Globus pallidus (tissue), 1 donor: ENCODE measurements around the gene ADGRG2.
A peak's percentile ranks its signal among the peaks of the same experiment; 100 is the strongest.
"Not testable (repeated sequence)": the region's sequence is repeated elsewhere in the genome, so short reads cannot be mapped to it uniquely, and the experiment has no call there.

Source experiments
- DNase-seq: peaks from one replicate; pipeline ENCODE4 v3.0.0-alpha.2; 2015; ENCODE audit warnings: low spot score

The ADGRG2 gene

DNA sequence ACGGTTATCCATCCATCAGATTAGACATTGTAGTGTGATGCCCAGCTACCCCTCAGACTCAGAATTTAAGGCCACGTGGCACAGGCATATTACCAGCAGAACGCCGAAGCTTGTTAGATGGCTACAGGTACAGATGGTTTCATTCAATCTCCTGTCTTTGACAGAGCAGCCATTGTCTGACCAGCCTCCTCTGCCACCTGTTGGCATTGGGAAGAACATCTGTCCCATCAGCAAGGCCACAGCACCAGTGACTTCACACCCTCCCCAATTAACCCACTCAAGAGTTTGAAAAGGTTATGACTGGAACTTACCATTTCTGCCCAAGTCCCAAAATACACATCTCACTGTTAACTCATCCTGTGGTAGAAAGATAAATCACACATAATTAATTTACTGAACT is 116.4 kb downstream of the ADGRG2 start:
- no peak for DNase-seq

DNA sequence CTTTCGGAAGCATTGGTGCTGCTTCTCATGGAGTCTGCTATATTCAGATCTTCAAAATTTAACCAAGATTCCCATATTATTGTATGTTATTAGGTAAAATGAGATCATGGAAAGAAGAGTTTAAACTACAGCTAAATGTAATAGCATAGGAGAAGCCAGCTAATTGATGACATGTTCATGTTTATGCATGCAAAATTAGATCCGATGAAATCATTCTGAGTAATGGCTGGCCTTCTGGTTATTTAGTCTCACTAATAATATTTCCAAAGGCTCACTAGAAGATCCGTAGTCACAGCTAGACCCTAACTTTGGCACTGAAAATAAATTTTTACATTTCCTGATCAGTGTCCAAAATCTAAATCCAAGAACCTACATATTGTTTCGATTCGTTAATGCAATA is 118.5 kb downstream of the ADGRG2 start:
- DNase-seq: no peak

DNA sequence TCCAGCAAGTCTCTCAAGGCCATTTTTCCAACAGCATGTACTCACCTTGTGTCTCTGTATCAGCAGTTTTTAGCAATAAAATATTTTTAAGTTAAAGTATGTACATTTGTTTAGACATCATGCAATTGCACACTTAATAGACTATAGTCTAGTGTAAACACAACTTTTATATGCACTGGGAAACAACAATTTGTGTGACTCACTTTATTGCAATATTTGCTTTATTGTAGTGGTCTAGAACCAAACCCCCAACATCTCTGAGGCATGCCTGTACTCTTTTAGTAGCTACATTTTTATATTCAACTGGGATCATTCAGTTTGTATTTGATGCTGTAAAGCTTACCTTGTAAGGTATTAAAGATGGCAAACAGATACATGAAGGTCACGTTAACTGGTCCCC is 123.6 kb downstream of the ADGRG2 start:
- no peak for DNase-seq

DNA sequence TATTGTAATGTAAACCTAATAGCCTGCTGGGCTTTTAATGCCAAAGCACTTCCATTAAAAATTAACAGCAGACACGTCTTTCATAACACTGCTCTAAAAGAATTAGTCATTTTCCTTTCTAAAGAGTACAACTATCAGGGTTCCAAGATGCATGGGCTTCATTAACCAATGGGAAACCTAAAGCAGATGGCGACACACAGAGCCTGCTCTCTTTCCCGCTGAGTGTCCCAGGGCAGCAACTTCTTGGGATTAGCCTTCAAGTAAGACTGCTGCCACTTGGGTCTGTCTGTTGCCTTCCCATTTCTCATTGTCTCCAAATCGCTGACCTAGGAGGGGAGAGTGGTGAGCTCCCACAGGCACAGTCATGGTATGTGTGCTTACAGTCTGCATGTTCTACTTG is 124.4 kb downstream of the ADGRG2 start:
- no peak for DNase-seq

DNA sequence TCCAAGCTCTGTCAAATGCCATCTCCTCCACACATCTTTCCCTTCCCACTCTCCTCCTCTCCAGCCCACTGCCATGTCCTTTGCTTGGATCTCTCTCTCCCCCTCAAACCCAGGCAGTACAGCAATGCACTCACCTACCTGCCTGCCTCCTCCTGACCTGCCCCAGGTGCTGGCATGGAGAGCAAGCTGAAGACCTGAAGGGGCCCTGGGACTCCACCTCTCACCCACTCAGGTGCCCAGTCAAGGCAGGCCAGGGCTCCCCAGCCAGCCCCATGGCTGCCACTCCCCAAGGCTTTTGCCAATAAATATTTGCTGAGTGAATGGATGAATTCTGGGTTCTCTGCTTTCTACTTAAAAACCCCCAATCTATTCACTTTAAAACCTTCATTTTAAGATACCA is 125.7 kb downstream of the ADGRG2 start:
- no peak for DNase-seq

DNA sequence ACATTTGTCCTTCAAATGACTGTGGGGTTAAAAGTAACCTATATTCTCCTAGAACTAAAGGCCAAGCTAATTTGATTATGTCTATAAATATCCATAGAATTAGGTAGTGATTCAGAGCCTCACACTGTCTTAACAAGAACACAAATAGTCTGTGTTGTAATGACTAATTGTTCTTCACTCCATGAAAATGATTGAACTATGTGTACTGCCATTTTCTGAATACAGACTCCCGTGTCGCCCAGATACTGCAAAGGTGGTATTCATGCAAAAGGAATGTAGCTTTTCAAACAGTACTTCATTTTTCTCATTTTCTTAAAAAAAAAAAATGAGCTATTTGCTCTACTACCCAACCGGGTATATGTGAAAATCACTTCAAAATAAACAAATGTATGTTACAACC is 127.0 kb downstream of the ADGRG2 start:
- no peak for DNase-seq

GRCh38 chrX:18994713-18995112 is 127.6 kb downstream of the ADGRG2 start:
- DNase-seq: no peak

- no peak for DNase-seq
Observed at GRCh38 chrX:18992829-18993228, 129.4 kb downstream of the ADGRG2 start.

DNA sequence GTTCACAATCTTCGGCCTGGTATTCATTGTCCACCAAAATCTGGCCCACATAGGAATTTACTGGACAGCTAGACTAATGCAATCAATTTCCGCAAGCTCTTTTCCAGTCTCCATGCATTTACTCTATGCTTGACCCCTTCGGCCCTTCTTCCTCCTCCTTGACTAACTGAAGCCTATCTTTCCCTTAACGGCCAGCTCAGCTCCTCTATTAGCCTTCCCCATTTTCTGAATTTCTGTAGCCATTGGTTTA is 137.2 kb downstream of the ADGRG2 start:
- no peak for DNase-seq

DNA sequence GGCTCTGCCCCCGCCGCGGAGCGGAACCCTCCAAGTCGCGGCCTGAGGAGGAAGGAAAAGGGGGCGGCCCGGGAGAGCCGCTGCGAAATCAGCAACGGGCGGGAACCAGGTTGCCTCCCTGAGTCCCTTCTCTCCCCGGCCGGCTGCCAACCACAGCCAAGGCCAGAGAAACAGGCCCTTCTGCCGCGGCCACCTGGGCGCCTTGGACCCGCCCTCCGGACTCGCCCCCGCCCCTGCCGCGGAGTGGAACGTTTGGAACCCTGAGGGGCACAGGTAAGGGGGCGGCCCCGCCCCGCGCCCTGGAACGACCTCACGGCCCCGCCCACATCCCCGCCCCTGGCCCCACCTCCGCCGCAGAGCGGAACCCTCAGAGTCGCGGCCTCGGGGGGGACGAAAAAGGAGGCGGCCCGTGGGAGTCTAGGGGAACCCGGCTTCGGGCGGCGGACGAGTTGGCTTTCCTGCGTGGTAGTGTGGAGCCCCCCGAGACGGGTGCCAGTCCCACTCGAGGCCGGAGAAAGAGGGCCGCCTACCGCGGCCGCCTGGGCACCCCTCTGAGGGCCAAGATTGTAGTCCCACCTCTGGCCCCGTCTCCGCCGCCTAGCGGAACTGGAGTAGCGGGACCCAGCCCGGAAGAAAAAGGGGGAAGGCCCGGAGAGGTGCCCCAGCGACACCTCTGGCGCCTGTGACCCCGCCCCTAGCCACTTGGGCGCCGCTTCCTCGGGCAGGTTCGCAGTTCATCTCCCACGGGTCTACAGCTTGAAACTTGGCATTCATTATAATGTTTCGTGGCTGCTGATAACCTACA is 137.7 kb downstream of the ADGRG2 start:
- DNase-seq: peak; percentile 76

DNA sequence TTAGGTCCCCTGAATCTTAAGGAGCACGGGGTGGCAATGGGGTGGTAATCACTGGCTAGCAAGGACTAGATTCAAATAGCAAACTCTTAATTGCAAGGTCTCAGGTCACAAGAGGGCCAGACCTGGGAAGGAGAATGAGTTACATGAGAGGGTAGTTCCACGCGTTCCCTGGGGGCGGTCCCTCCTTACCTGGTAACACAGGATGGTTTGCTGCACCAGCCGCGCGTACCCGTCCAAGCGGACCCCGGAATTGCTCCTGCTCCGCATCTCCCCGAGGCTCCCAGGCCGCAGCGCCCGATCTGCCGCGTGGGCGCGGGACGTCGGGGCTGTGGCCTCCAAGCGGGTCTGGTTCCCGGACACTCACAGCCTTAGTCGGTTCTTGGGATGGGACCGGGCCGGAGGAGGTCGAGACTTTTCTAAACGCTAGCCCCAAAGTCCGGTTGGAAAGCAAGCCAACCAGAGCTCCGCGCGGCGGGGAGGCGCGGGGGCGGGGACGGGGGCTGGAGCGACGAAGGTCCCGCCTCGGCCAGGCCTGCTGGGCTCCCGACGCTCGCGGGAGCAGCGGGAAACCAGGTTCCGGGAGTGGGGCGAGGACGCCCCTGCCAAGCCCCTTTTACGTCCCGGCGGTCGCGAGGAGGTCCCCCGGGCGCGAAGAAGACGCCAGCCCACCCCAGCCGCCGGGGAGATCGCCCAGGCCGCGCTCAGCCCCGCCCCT is 138.4 kb downstream of the ADGRG2 start, which contains the start of gene PHKA2:
Gene PHKA2 (minus strand): TSS at position 449 of the 715 bp plus-strand sequence. CDS start 182 bp downstream, at position 267.
- peak; percentile 29 for DNase-seq

GRCh38 chrX:18981124-18981807 is 141.0 kb downstream of the ADGRG2 start:
- DNase-seq: no peak

DNA sequence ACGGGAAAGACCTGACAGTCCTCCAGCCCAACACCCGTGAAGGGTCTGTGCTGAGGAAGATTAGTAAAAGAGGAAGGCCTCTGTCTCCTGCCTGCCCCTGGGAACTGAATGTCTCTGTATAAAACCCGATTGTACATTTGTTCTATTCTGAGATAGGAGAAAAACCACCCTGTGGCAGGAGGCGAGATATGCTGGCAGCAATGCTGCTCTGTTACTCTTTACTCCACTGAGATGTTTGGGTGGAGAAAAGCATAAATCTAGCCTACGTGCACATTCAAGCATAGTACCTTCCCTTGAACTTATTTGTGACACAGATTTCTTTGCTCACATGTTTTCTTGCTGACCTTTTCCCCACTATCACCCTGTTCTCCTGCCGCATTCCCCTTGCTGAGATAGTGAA is 142.0 kb downstream of the ADGRG2 start:
- DNase-seq: not testable (repeated sequence)

DNA sequence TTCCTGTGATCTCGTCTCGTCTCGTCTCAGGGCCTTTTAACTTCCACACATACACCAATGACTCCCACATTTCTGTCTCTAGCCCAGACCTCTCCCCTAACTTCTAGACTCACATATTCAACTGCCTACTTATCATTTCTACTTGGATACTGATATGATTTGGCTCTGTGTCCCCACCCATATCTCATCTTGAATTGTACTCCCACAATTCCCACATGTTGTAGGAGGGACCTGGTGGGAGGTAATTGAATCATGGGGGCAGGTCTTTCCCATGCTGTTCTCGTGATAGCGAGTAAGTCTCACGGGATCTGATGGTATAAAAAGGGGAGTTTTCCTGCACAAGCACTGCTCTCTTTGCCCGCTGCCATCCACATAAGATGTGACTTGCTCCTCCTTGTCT is 147.3 kb downstream of the ADGRG2 start:
- DNase-seq: no peak

GRCh38 chrX:18973527-18974192 is 148.6 kb downstream of the ADGRG2 start:
- DNase-seq: peak; percentile 46

DNA sequence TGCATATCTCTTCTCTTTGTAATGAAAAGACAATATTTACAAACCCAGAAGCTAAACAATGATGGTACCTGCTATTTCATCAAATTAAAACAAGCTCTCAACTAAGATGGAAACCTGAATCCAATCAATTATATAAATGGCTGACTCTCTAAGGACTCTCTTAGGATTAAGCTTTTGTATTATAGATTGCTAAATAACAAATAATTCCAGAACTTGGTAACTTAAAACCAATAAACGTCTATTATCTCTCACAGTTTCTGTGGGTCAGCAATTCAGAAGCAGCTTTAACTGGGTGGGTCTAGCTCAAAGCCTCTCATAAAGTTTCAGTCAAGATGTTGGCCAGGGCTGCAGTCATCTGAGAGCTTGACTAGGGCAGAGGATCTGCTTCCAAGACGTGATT is 150.8 kb downstream of the ADGRG2 start:
- DNase-seq: no peak

DNA sequence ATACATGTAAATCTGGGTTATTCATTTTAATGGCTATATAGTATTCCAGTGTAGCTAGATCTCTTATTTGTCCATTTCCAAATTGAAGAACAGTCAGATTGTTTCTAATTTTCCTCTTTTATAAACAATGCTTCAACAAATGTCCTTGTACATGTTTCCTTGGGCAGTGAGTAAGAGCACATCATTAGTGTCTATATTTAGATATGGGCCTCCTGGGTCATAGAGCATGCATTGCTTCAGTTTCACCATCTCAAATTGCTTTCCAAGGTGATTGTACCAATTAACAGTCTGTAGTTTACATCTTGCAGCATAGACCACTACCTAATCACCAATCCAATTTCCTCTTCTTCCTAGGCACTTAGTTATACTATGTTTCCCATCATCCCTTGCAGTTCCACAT is 151.8 kb downstream of the ADGRG2 start:
- no peak for DNase-seq

- DNase-seq: no peak
Observed at GRCh38 chrX:18966624-18967023, 155.6 kb downstream of the ADGRG2 start.

DNA sequence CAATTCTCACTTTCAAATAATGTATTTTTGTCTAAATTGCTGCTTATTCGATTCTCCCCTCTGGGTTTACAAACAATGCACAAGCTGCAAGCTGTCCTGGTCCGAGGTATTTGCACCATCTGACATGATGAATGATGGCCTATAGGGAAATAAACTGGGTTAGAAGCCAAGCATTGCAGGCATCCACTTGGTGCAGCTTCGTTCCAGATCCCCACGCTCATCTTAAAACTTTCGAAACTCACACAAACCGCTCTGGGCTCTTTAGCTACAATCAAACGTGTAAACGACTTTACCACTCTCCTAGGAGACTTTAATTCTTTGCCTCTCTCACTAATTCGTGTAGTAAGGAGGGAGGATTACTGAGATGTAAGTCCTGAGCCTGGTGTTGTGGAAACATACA is 157.4 kb downstream of the ADGRG2 start:
- DNase-seq: no peak

DNA sequence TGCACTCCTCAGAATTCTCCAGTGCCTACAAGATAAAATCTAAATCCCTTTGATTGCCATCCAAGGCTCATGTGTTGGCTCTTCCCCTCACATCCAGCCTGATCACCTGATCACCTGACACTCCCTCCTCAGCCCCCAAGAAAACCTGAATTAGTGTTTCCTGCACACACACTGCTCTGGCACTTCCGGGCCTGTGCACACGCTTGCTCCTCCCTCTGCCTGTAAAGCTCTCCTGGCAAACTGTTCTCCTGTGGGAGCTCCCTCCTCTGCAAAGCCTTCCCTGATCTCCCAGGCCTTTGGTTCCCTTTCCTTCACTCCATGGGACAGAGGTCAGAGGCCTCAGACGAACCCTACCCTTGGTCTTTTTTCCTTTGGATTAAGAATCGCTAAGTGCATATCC is 158.2 kb downstream of the ADGRG2 start:
- no peak for DNase-seq

DNA sequence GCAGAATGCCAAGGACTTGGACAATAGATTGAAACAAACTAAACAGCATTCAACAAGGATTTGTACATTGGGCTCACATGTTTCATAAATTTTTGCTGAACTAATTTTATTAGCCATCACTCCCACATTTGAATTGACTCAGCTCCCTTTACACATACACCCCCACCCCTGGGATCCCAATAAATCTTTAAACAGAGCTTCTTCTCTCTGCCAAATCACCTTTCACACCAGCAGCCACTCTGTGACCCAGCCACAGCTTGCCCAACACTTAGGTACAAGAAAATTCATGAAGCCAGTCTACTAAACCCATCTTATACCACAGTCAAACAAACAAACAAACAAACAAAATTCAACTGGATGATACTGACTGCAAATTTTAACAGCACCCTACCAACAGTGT is 159.9 kb downstream of the ADGRG2 start:
- DNase-seq: no peak

DNA sequence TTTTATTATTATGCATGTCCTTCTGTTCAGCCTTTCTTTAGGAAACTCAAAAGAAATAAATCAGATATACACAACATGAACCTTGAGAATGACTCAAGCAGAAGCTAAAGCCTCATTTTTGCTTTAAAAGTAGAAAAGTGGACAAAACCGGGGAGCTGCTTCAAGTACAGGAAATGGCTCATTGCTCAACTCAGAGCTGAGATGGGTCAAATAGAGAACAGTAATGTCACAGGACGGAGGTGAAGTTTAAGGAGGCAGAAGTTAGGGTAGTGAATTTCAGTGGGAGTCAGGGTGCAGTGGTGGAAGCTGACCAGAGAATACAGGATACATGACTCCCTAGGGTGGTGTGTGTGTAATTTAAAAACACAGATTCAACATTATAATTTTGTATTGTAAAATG is 160.6 kb downstream of the ADGRG2 start:
- no peak for DNase-seq
